Activated gamma-delta T cell treated with Interleukin-2 at 50 U/mL for 16 hours (primary cell): ENCODE data around the gene ADAMTSL2.
"Not testable (repeated sequence)": the region's sequence is repeated elsewhere in the genome, so short reads cannot be mapped to it uniquely, and the experiment has no call there.

Source experiments
- DNase-seq: peaks from one replicate; pipeline ENCODE4 v3.0.0-alpha.2; 2020

ADAMTSL2 gene

GRCh38 chr9:133560944-133561343, 26.4 kb downstream of the ADAMTSL2 start:
- no peak for DNase-seq

- DNase-seq, result no peak
These were observed 27.6 kb downstream of the ADAMTSL2 start for GRCh38 chr9:133561976-133562554.

GRCh38 chr9:133562611-133563290, 28.2 kb downstream of the ADAMTSL2 start:
- DNase-seq, result no peak

GRCh38 chr9:133563291-133563796, 28.8 kb downstream of the ADAMTSL2 start:
- DNase-seq, result no peak

GRCh38 chr9:133563814-133564213, 29.3 kb downstream of the ADAMTSL2 start:
- not testable (repeated sequence) for DNase-seq

- DNase-seq, result no peak
These were observed 30.1 kb downstream of the ADAMTSL2 start for GRCh38 chr9:133564451-133565116.

GRCh38 chr9:133566382-133566781, 31.9 kb downstream of the ADAMTSL2 start:
- DNase-seq, result no peak

GRCh38 chr9:133566817-133567216, 32.3 kb downstream of the ADAMTSL2 start:
- no peak for DNase-seq

GRCh38 chr9:133568186-133568585, 33.7 kb downstream of the ADAMTSL2 start:
- DNase-seq, result no peak

- no peak for DNase-seq
These were observed 34.7 kb downstream of the ADAMTSL2 start for GRCh38 chr9:133569121-133569785.

- DNase-seq, result no peak
These were observed 35.6 kb downstream of the ADAMTSL2 start for GRCh38 chr9:133569891-133570690.

GRCh38 chr9:133570691-133571080, 36.2 kb downstream of the ADAMTSL2 start:
- DNase-seq, result no peak

- DNase-seq, result no peak
These were observed 36.9 kb downstream of the ADAMTSL2 start for GRCh38 chr9:133571391-133571890.

GRCh38 chr9:133571896-133572595, 37.5 kb downstream of the ADAMTSL2 start:
- DNase-seq, result no peak

- no peak for DNase-seq
These were observed 38.4 kb downstream of the ADAMTSL2 start for GRCh38 chr9:133572821-133573361.

- no peak for DNase-seq
These were observed 39.4 kb downstream of the ADAMTSL2 start for GRCh38 chr9:133573791-133574515.

- no peak for DNase-seq
These were observed 40.3 kb downstream of the ADAMTSL2 start for GRCh38 chr9:133574771-133575170.

GRCh38 chr9:133575186-133576030, 40.9 kb downstream of the ADAMTSL2 start:
- no peak for DNase-seq

- DNase-seq, result no peak
These were observed 41.7 kb downstream of the ADAMTSL2 start for GRCh38 chr9:133576031-133576874.
